ENCODE data around the gene ZNF582. TPM values are rescaled to one million over a fixed set of nuclear protein-coding genes. Genes with fewer than 3 reads are reported as not detected.
A peak's percentile ranks its signal among the peaks of the same experiment; 100 is the strongest.

Gene ZNF582
- total RNA-seq = 1 to 10 TPM; 1.1 to 1.9 TPM

GRCh38 chr19:56393119-56394012, at the start of gene ZNF582:
ZNF582 (minus strand) TSS chr19:56393534; CDS start chr19:56391752, 1,782 bp downstream.
- peak; percentile 98 for ATAC-seq (replicated peaks)
- peaks cover 5% of the 10 kb centered on the region for H3K4me1 Mint-ChIP-seq
- H3K4me3 Mint-ChIP-seq = peak within 1 kb of the TSS; percentile 93
- H3K36me3 Mint-ChIP-seq (ENCODE audit: low read depth) = peaks cover 56% of the 10 kb centered on the region
- peaks cover 28% of the 10 kb centered on the region for H3K9me3 Mint-ChIP-seq
- H3K27me3 Mint-ChIP-seq = no peaks in the 10 kb centered on the region
- H3K27ac Mint-ChIP-seq = peak within 1 kb of the TSS; percentile 94

- H3K4me1 Mint-ChIP-seq = no peaks in the 10 kb centered on the region
- H3K4me3 Mint-ChIP-seq = no peak overlapping the region
- ATAC-seq (replicated peaks) = no peak
- no peaks in the 10 kb centered on the region for H3K27me3 Mint-ChIP-seq
- no peaks in the 10 kb centered on the region for H3K36me3 Mint-ChIP-seq (ENCODE audit: low read depth)
- peaks cover 32% of the 10 kb centered on the region for H3K9me3 Mint-ChIP-seq
- no peak overlapping the region for H3K27ac Mint-ChIP-seq
These were observed 48.0 kb upstream of the ZNF582 start for GRCh38 chr19:56441206-56441792.

- H3K4me1 Mint-ChIP-seq = no peaks in the 10 kb centered on the region
- no peak overlapping the region for H3K4me3 Mint-ChIP-seq
- peaks cover 70% of the 10 kb centered on the region for H3K36me3 Mint-ChIP-seq (ENCODE audit: low read depth)
- no peak overlapping the region for H3K27ac Mint-ChIP-seq
- H3K27me3 Mint-ChIP-seq = no peaks in the 10 kb centered on the region
- ATAC-seq (replicated peaks) = no peak
- H3K9me3 Mint-ChIP-seq = peaks cover 52% of the 10 kb centered on the region
These were observed 30.6 kb upstream of the ZNF582 start for GRCh38 chr19:56423985-56424353.

GRCh38 chr19:56423276-56423984, 30.1 kb upstream of the ZNF582 start:
- no peaks in the 10 kb centered on the region for H3K4me1 Mint-ChIP-seq
- H3K4me3 Mint-ChIP-seq = no peak overlapping the region
- peaks cover 75% of the 10 kb centered on the region for H3K36me3 Mint-ChIP-seq (ENCODE audit: low read depth)
- H3K27me3 Mint-ChIP-seq = no peaks in the 10 kb centered on the region
- no peak for ATAC-seq (replicated peaks)
- H3K27ac Mint-ChIP-seq = no peak overlapping the region
- H3K9me3 Mint-ChIP-seq = peaks cover 57% of the 10 kb centered on the region

- Mint-ChIP-seq H3K4me3 (peak overlapping the region; percentile 90), H3K4me1 (peaks cover 14% of the 10 kb centered on the region), H3K27me3 (no peaks in the 10 kb centered on the region), H3K36me3 (ENCODE audit: low read depth) (peaks cover 60% of the 10 kb centered on the region), H3K27ac (peak overlapping the region; percentile 96), H3K9me3 (peaks cover 40% of the 10 kb centered on the region)
- ATAC-seq (replicated peaks) = no peak
These were observed 11.7 kb upstream of the ZNF582 start for GRCh38 chr19:56405062-56405461.

GRCh38 chr19:56404705-56405056, 11.3 kb upstream of the ZNF582 start:
- ATAC-seq (replicated peaks) = no peak
- H3K9me3 Mint-ChIP-seq = peaks cover 38% of the 10 kb centered on the region
- peak overlapping the region; percentile 90 for H3K4me3 Mint-ChIP-seq
- no peaks in the 10 kb centered on the region for H3K27me3 Mint-ChIP-seq
- H3K4me1 Mint-ChIP-seq = peaks cover 14% of the 10 kb centered on the region
- peak overlapping the region; percentile 96 for H3K27ac Mint-ChIP-seq
- peaks cover 58% of the 10 kb centered on the region for H3K36me3 Mint-ChIP-seq (ENCODE audit: low read depth)

- Mint-ChIP-seq H3K27ac (peak within 1 kb of the TSS; percentile 96), H3K27me3 (no peaks in the 10 kb centered on the region), H3K9me3 (peaks cover 41% of the 10 kb centered on the region), H3K4me3 (peak within 1 kb of the TSS; percentile 90), H3K4me1 (peaks cover 14% of the 10 kb centered on the region), H3K36me3 (ENCODE audit: low read depth) (peaks cover 58% of the 10 kb centered on the region)
- ATAC-seq (replicated peaks) = peak; percentile 87
These were observed 10.7 kb upstream of the ZNF582 start, which contains the start of gene ZNF583 for GRCh38 chr19:56403764-56404704. ZNF583 (plus strand) TSS chr19:56404332; CDS start chr19:56407115, 2,783 bp downstream.

GRCh38 chr19:56403261-56403660, 9.9 kb upstream of the ZNF582 start:
- Mint-ChIP-seq H3K9me3 (peaks cover 39% of the 10 kb centered on the region), H3K36me3 (ENCODE audit: low read depth) (peaks cover 58% of the 10 kb centered on the region), H3K27ac (peak overlapping the region; percentile 96), H3K4me1 (peaks cover 14% of the 10 kb centered on the region), H3K4me3 (peak overlapping the region; percentile 90), H3K27me3 (no peaks in the 10 kb centered on the region)
- ATAC-seq (replicated peaks) = peak; percentile 35

GRCh38 chr19:56400485-56400884, 7.2 kb upstream of the ZNF582 start:
- Mint-ChIP-seq H3K27ac (no peak overlapping the region), H3K9me3 (peaks cover 39% of the 10 kb centered on the region), H3K36me3 (ENCODE audit: low read depth) (peaks cover 49% of the 10 kb centered on the region), H3K4me1 (peaks cover 14% of the 10 kb centered on the region), H3K27me3 (no peaks in the 10 kb centered on the region), H3K4me3 (no peak overlapping the region)
- ATAC-seq (replicated peaks) = no peak

GRCh38 chr19:56398809-56399208, 5.5 kb upstream of the ZNF582 start:
- ATAC-seq (replicated peaks) = no peak
- Mint-ChIP-seq H3K9me3 (peaks cover 32% of the 10 kb centered on the region), H3K4me1 (no peaks in the 10 kb centered on the region), H3K36me3 (ENCODE audit: low read depth) (peaks cover 45% of the 10 kb centered on the region), H3K4me3 (no peak overlapping the region), H3K27me3 (no peaks in the 10 kb centered on the region), H3K27ac (no peak overlapping the region)

- peaks cover 19% of the 10 kb centered on the region for H3K9me3 Mint-ChIP-seq
- H3K27ac Mint-ChIP-seq = no peak overlapping the region
- H3K27me3 Mint-ChIP-seq = no peaks in the 10 kb centered on the region
- peaks cover 44% of the 10 kb centered on the region for H3K36me3 Mint-ChIP-seq (ENCODE audit: low read depth)
- no peak for ATAC-seq (replicated peaks)
- H3K4me3 Mint-ChIP-seq = no peak overlapping the region
- H3K4me1 Mint-ChIP-seq = no peaks in the 10 kb centered on the region
These were observed 9.3 kb downstream of the ZNF582 start for GRCh38 chr19:56383826-56384605.

- no peaks in the 10 kb centered on the region for H3K4me1 Mint-ChIP-seq
- H3K27ac Mint-ChIP-seq = no peak overlapping the region
- no peaks in the 10 kb centered on the region for H3K27me3 Mint-ChIP-seq
- no peak overlapping the region for H3K4me3 Mint-ChIP-seq
- no peak for ATAC-seq (replicated peaks)
- H3K36me3 Mint-ChIP-seq (ENCODE audit: low read depth) = peaks cover 63% of the 10 kb centered on the region
- H3K9me3 Mint-ChIP-seq = peaks cover 31% of the 10 kb centered on the region
These were observed 16.0 kb downstream of the ZNF582 start for GRCh38 chr19:56377105-56377924.
